ENCODE measurements around the gene SLC40A1. TPM values are rescaled to one million over a fixed set of nuclear protein-coding genes. Genes with fewer than 3 reads are reported as not detected.

The SLC40A1 gene
- total and polyA plus RNA-seq, 2 donors (not counting 3 experiments of a cell fraction or from before 2014, with no cell fraction given) = 8.5 to 15.1 TPM

- BruUV-seq (replicated peaks) = no TSS peak
- Histone ChIP-seq H2AFZ (ENCODE audit: low read depth, low read length) (no peak overlapping the region), H3K27me3 (ENCODE audit: control insufficient read depth in 2 of 2, insufficient read depth in 2 of 2, low read length in 2 of 2) (no peaks in the 10 kb centered on the region), H3K9me1 (replicated peaks; ENCODE audit: control insufficient read depth, extremely low read depth, insufficient read depth, low read length) (no peaks in the 10 kb centered on the region), H3K4me2 (ENCODE audit: insufficient read depth, low read length) (no peak overlapping the region), H3K9ac (replicated peaks; ENCODE audit: extremely low read depth, insufficient read depth, low read length) (no peak overlapping the region), H3K27ac (ENCODE audit: insufficient read depth, low read depth, low read length) (no peak overlapping the region), H3K9me3 (replicated peaks; ENCODE audit: control insufficient read depth, insufficient read depth, low read length) (no peaks in the 10 kb centered on the region), H3K36me3 (ENCODE audit: control insufficient read depth in 2 of 2, extremely low read depth in 1 of 2, insufficient read depth in 2 of 2, low read length in 2 of 2) (no peaks in the 10 kb centered on the region), H3K4me1 (ENCODE audit: control insufficient read depth, extremely low read depth, insufficient read depth, low read length) (no peaks in the 10 kb centered on the region), H4K20me1 (replicated peaks; ENCODE audit: control insufficient read depth, extremely low read depth, insufficient read depth, low read length) (no peaks in the 10 kb centered on the region), H3K4me3 (replicated peaks in 1 of 3; ENCODE audit: insufficient read depth in 1 of 3, low read depth in 1 of 3, low read length in 3 of 3) (no peak overlapping the region), H3K79me2 (ENCODE audit: control insufficient read depth, insufficient read depth, low read length) (no peaks in the 10 kb centered on the region)
- POLR2A ChIA-PET = no interaction called here
- FAIRE-seq (peak; percentile 33), DNase-seq (ENCODE audit: low read depth, low spot score) (peak; percentile 29)
- no peak for TF ChIP-seq JUN (IDR thresholded peaks at IDR 0.05; ENCODE audit: borderline replicate concordance, insufficient read depth, insufficient read length, low read depth)
- TF ChIP-seq MAX (IDR thresholded peaks at IDR 0.05; ENCODE audit: insufficient read depth, insufficient read length) = no peak
- TF ChIP-seq GATA2 (IDR thresholded peaks at IDR 0.05; ENCODE audit: insufficient read depth, insufficient read length, low read depth, low read length) = no peak
- no peak for TF ChIP-seq EZH2 (IDR thresholded peaks at IDR 0.05; ENCODE audit: borderline replicate concordance, low read depth, low read length, severe bottlenecking)
- TF ChIP-seq MYC (IDR thresholded peaks at IDR 0.05; ENCODE audit: low read depth, low read length) = no peak
- no peak for TF ChIP-seq POLR2AphosphoS5 (IDR thresholded peaks at IDR 0.05; ENCODE audit: insufficient read depth, low read depth, low read length)
- TF ChIP-seq CTCF (IDR thresholded peaks at IDR 0.05; ENCODE audit: extremely low read depth in 1 of 2, insufficient read depth in 1 of 2, low read depth in 1 of 2, low read length in 2 of 2) = no peak
- no peak for TF ChIP-seq POLR2A (IDR thresholded peaks at IDR 0.05; ENCODE audit: low read depth, low read length)
- intact Hi-C loops (cut with micrococcal nuclease) (no loop called here), dilution Hi-C loops (cut with MboI; ENCODE audit: extremely low pct_ligation_motif_present, low sequenced_read_pairs) (no loop called here)
- CTCF ChIA-PET = interaction anchor here (0.7 kb wide), 1 partner anchor 24 kb away, joined by 3 read pairs; no protein-coding TSS in a partner anchor
Measured at GRCh38 chr2:189527812-189528592, 52.6 kb downstream of the SLC40A1 start.
